Endothelial cell of hepatic sinusoid (primary cell): ENCODE results near the gene MTG1.
"Not testable (repeated sequence)": the region's sequence is repeated elsewhere in the genome, so short reads cannot be mapped to it uniquely, and the experiment has no call there.

ENCODE experiments used
- in situ Hi-C: cut with HindIII; loops from 2 replicates; pipeline ENCODE4 v1.10.0; 2017; ENCODE audit warnings: low sequenced_read_pairs

Gene MTG1

DNA sequence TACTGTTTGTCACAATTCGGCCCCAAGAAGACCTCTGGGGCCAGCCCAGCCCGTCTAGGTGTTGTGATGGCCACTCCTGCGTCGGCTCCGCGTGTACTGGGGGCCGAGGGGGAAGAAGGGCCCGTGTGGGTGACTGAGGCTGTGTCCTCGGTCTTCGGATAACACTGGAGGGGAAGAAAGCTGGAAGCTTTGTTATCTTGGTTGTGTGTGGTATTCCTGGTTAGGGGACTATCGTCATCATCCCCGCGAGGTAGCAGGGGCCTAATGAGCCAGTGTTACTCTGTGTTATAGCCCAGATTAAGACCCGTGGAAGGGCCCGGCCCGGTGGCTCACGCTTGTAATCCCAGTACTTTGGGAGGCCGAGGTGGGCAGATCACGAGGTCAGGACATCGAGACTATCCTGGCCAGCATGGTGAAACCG, 854 bp downstream of the MTG1 start:
- in situ Hi-C loops: no loop called here

DNA sequence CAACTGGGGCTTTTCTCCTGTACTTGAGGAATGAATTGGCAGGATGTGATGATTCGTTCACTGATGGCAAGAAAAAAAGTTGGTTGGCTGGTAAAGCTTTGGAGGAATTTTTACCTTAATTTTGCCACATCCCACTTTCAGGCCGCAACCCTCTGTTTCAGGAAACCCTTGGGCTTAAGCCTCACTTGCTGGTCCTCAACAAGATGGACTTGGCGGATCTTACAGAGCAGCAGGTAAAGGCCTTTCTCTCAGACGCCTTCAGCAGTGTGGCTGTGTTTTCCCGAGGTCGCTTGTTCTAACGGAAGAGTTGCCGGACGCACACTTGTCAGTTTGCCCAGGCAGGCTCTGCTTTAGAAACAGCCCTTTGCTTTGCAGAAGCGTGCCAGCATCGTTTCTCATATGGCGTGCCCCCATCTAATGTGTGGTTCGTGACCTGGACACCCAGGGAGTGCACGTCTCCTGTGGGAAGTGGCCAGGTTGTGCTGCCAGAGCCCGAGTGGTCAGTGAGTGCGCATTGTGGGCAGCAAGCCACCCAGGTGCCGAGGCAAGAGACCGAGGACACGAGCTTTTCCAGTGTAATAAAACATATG, 2.2 kb downstream of the MTG1 start:
- in situ Hi-C loops: no loop called here

DNA sequence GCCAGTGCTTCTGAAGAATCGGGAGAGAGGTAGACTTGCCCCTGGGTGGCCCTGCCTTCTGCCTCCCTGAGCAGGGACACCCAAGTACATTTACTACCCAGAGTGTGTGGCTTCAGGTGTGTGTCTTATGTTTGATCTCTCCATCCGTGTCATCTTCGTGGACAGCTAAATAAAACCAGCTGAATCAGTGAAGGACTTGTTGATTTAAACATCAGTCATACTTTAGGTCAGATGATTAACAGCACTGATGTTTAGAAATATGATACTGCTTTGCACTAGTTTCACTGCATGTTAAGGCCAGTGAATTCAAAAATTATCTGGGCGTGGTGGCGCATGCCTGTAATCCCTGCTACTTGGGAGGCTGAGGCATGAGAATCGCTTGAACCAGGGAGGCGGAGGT, 4.0 kb downstream of the MTG1 start:
- in situ Hi-C loops: no loop called here

DNA sequence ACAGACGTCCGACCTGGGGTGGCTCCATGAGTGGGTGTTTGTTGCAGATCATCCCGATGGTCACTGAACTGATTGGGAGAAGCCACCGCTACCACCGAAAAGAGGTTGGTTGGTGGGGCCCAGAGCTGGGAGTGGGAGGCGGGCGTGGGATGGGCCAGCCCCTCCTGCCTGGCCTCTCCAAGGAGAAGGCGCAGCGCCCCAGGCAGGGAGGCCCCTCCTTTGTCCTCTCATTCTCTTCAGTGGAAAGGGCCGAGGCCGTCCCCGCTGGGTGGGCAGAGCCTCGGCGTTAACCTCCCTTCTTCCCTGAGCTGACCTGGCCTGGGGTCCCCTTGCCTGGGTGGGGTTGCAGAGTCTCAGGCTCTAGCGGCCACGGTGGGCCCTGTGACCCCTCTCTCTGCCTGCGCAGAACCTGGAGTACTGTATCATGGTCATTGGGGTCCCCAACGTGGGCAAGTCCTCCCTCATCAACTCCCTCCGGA, 5.2 kb downstream of the MTG1 start:
- in situ Hi-C loops: no loop called here

DNA sequence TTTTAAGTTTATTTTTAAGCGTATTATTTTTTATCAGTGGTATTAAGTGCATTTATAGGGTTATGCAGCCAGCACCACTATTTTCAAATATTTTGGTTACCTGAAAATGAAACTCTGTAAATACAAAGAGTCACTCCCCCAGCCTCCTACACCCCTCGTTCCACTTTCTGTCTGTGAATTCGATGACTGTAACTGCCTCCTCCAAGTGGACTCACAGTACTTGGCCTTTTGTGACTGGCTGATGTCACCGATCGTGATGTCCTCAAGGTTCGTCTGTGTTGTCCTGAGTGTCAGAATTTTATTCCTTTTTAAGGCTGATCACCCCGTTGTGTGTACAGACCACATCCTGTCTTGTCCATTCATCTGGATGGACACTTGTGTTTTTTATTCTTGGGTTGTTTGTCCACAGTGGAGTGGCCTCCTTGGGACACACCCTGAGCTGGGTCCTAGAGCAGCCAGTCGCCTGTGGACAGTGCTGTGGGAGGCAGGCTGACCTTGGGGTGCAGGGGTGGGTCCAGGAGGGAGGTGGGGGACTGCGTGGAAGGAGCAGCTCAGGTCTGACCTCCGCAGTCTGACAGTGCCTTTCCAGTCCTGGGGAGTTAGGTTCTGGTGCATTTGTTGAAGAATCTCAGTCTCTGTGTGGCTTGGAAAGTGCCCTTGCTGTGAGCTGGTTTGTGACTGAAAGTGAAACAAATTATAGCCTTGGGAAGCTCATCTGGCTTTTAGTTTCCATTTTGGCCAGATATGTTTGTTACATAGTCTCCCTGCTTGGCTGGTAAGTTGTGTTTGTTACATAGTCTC, 6.9 kb downstream of the MTG1 start:
- in situ Hi-C loops: no loop called here

DNA sequence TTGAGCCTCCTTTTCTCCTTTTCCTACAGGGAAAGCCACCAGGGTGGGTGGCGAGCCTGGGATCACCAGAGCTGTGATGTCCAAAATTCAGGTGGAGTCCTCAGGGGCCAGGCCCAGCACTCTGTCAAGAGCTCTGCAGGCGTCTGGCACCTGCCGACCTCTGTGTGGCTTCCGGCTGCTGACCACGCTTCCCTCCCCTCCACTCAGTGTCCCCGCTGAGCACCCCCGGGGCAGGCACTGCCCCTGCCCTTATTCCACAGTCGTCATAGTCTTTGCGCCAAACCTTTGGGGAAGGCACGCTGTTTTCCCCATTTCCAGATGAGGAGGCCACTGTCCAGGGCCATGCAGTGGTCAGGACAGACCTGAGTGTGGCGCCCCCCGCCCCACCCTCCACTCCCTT, 7.5 kb downstream of the MTG1 start:
- in situ Hi-C loops: no loop called here

DNA sequence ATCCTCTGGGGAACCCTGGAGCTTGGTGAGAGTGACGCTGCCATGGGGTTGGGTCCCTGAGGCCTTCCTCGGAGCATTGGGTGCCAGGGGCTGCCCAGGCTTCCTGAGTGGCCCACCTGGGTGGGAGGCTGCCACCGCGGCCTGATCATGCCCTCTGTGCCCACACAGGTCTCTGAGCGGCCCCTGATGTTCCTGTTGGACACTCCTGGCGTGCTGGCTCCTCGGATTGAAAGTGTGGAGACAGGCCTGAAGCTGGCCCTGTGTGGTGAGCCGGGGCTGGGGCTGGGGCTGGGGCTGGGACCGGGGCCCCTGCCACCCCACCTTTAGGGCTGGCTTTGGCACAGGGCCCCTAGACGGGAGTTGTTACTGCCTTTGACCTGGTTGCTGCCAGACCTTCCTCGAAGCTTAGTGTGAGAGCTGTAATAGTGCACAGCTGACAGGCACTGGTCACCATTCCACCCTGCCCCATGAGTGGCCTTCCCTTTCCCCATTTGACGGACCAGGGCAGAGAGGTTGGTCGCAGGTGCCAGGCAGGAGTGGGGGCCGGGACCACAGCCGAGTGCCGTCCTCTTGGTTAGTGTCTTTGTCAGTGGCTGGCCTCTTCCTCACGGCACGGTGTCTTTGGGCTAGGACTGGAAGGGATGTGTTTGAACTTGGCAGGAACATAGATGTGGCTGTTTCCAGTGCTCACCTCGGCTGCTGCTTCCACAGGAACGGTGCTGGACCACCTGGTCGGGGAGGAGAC, 8.2 kb downstream of the MTG1 start:
- in situ Hi-C loops: no loop called here

DNA sequence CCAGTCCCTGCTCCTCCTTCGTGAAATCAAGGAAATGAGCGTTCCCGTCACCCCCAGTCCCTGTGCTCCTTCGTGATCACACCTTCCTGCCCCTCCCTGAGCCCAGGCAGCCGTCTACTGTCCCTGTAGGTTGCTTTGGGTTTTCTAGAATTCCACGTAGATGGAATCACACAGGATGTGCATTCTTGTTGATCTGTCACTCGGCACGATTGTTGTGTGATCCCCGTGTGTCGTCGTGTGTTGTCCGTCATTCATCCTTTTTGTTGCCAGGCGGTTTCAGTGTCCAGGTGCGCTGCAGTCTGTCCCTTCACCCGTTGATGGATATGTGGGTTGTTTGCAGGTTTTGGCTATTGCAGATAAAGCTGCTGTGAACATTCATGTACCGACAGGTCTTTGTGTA, 9.4 kb downstream of the MTG1 start:
- in situ Hi-C loops: no loop called here

DNA sequence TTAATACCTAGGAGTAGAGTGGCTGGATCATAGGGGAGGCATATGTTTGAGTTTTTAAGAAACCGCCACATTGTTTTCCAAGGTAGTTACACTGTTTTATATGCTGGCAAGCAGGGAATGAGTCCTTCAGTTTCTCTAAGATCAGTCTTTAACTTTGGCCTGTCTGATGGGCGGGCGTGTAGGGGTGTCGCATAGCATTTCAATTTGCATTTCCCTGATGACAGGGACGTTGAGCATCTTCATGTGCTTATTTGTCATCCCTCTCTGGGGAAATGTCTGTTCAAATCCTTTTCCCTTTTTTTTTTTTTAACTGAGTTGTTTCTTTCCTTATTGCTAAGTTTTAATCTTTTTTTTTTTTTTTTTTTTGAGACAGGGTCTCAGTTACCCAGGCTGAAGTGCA, 9.8 kb downstream of the MTG1 start:
- in situ Hi-C loops: no loop called here

DNA sequence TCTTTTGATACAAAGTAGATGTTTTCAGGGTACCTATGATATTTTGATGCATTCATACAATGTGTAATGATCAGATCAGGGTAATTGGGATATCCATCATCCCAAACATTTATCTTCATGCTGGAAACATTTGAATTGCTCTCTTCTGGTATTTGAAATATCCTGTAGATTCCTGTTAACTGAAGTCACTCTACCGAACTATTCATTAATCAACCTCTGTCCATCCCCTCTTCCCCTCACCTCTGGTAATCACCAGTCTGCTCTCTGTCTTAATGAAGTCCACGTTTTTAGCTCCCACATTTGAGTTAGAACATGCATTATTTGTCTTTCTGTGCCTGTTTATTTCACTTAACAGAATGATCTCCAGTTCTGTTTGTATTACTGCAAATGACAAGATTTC, 11.3 kb downstream of the MTG1 start:
- in situ Hi-C loops: no loop called here

DNA sequence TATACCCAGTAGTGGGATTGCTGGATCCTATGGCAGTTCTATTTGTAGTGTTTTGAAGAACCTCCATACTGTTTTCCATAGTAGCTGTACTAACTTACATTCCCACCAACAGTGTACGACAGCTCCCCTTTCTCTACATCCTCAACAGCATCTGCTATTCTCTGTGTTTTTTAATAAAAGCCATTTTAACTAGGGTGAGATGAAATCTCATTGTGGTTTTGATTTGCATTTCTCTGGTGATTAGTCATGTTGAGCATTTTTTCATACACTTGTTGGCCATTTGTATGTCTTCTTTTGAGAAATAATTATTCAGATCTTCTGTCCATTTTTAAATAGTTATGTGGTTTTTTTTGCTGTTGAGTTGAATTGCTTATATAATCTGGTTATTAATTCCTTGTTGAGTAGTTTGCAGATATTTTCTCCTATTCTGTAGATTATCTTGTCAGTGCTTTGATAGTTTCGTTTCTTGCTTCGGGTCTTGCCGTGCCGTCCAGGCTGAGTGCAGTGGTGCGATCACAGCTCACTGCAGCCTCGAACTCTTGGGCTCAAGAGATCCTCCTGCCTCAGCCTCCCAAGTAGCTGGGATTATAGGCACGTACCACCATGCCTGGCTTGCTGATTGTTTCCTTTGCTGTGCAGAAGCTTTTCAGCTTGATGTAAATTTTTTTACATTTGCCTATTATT, 12.0 kb downstream of the MTG1 start:
- in situ Hi-C loops: no loop called here

DNA sequence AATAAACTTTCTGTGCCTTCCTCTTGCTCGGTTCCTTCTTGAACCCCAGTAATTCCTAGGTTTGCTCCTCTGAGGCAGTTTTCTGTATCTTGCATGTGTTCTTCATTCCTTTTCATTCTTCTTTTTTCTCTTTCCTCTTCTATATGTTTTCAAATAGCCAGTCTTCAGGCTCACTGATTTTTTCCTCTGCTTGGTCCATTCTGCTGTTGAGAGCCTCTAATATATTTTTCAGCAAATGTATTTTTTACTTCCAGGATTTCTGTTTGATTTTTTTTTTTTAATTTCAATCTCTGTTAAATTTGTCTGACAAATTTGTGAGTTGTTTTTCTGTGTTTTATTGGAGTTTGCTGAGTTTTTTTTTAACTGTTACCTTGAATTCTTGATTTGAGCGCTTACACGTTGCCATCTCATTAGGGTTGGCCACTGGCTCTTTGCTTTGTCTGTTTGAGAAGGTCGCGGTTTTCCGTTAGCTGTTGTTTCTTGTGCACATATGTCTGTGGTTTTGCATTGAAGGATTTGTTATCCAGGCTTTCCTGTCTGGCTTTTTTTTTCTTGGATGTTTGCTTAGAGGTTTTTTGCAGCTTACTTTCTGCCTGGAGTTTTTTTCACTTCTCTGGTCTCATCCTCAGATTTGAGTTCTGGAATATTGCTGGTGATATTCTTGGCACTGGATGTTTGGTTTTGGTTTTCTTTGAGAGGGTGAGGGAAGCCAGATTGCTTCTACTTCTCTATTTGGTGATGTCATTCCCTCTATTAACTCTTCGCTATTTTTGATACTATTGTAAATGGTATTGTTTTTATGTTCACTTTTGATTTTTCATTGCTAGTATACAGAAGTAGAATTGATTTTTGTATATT, 17.8 kb downstream of the MTG1 start:
- in situ Hi-C loops: no loop called here

DNA sequence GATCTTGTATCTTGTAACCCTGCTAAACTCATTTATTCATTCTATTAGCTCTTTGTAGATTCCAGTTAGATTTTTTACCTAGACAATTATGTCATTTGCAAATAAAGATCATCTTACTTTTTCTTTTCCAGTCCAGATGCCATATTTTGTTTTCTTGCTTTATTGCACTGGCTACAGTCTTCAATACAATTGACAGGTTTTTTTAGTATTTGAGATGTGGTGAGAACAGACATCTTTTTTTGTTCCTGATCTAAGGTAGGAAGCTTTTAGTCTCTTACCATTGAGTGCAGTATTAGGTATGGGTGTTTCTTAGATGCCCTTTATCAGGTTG, 18.4 kb downstream of the MTG1 start:
- in situ Hi-C loops: no loop called here

DNA sequence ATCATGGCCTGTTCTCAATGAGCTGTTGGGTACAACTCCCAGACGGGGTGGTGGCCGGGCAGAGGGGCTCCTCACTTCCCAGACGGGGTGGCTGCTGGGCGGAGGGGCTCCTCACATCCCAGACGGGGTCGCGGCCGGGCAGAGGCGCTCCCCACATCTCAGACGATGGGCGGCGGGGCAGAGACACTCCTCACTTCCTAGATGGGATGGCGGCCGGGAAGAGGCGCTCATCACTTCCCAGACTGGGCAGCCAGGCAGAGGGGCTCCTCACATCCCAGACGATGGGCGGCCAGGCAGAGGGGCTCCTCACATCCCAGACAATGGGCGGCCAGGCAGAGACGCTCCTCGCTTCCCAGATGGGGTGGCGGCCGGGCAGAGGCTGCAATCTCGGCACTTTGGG, 20.4 kb downstream of the MTG1 start:
- in situ Hi-C loops: not testable (repeated sequence)

DNA sequence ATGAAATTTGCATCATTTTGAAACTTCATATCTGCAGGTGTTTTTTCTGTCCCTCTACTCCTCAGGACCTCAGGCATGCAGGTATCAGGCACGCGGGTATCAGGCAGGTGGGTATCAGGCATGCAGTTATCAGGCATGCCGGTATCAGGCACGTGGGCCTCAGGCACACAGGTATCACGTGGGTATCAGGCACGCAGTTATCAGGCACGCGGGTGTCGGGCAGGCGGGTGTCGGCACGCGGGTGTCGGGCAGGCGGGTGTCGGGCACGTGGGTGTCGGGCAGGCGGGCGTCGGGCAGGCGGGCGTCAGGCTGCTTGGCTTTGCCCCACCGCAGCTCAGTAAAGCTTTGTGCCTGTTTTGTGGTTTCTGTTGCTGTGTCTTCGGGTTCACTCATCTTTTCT, 21.8 kb downstream of the MTG1 start:
- in situ Hi-C loops: no loop called here

DNA sequence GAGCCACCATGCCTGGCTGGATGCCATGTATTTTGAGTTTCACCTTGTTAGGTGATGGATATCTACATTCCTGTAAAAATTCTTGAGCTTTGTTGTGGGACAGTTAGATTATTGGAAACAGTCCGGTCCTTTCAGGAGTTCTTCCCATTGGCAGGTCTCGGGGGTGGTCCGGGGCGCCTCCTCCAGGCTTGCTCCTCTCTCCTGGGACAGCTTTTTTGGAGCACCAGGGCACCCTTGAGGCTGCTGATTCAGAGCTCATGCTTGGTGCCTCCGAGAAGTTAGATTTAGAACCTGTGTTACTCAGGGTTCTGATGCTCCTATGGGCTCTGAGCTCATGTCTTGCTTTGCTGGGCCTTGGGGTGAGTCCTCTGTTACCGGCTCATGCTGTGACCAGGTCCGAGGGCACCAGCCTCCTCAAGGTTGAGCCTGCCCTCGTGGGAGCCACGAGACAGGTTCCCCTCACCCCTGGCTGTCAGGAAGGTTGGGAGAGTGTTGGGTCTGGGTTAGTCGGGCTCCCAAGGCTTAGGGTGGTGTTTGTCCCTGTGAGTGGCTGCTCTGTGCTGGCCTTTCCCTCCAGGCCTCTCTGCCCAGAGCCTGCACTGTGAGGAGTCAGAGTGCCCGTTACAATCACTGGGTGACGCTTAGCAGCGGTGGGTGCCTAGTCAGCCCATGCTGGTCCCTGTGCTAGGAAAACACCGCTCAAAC, 24.5 kb downstream of the MTG1 start:
- in situ Hi-C loops: no loop called here

DNA sequence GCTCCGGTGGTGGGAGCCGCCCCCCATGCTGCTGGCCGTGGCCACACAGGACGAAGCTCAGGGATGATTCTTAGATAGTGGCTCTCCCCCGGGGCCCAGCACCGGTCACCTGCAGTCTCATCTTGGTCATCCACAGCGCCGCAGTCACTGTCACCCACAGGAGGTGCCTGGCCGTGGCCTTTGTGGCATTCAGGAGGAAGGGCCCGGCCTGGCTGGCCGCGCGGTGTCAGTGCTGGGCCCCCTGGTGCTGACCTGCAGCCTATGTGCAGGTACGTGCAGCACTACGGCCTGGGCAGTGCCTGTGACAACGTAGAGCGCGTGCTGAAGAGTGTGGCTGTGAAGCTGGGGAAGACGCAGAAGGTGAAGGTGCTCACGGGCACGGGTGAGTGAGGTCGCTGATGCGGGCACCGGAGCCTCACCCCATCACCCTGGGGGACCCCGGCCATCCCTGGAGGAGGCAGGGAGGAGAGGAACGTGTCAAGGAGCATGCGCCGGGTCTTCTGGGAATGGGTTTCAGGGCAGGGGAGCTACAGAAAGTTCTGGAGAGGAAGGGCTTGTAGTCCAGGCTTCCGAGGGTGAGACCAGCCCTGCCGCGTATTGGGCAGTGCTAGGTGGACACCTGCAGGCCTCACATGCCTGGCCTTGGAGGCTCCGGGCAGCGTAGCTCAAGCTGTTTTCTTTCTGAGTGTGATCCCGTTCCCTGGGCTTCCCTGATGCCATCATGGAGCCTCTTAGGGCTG, 25.4 kb downstream of the MTG1 start:
- in situ Hi-C loops: no loop called here

DNA sequence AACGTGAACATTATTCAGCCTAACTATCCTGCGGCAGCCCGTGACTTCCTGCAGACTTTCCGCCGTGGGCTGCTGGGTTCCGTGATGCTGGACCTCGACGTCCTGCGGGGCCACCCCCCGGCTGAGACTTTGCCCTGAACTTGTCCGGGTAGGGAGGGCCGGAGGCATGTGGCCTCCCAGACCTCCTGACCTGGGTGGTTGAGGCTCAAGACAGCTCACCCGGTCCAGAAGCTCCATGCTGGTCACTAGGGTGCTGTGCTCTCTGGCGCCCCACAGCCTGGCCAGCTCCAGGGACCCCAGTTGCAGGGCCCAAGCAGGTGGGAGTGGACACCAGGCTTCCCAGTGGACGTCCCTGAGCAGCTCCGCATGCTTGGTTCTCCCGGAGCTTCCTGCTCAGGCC, 26.1 kb downstream of the MTG1 start:
- in situ Hi-C loops: no loop called here

DNA sequence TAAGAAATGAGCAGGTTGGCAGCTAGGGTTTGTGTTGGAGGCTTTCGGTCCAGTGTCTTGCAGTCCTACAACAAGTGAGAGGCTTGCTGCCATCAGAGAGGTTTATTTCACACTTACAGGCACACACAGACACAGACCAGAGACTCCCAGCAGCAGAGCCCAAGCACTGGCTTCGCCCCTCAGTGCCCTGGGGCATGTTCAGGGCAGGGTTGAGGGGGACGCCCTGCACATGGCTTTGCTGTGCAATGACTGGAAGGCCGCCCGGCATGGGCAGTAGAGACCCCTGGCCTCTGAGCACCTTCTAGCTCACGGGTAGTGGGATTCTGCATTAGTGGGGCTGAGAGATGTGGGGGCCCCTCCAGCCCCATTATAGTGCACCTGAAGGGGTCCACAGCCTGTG, 26.6 kb downstream of the MTG1 start:
- in situ Hi-C loops: no loop called here
